Activated naive CD8-positive, alpha-beta T cell (primary cell): Measurements from ENCODE around the gene HMCES.
"Not testable (repeated sequence)": the region's sequence is repeated elsewhere in the genome, so short reads cannot be mapped to it uniquely, and the experiment has no call there.

Experiments
- H3K27ac Mint-ChIP-seq: one replicate; pipeline ENCODE4 v1.8.0; 2021; ENCODE audit warnings: mixed read lengths
- H3K27me3 Mint-ChIP-seq: one replicate; pipeline ENCODE4 v1.8.0; 2021; ENCODE audit warnings: mixed read lengths
- H3K36me3 Mint-ChIP-seq: one replicate; pipeline ENCODE4 v1.8.0; 2021; ENCODE audit warnings: mixed read lengths
- H3K4me1 Mint-ChIP-seq: one replicate; pipeline ENCODE4 v1.8.0; 2021; ENCODE audit warnings: low read depth, mixed read lengths
- H3K4me3 Mint-ChIP-seq: one replicate; pipeline ENCODE4 v1.8.0; 2021; ENCODE audit warnings: mild to moderate bottlenecking, mixed read lengths
- H3K9me3 Mint-ChIP-seq: one replicate; pipeline ENCODE4 v1.8.0; 2021; ENCODE audit warnings: low read depth, mixed read lengths

Gene HMCES

GRCh38 chr3:129339186-129339585 is 60.5 kb downstream of the HMCES start:
- H3K27ac Mint-ChIP-seq, H3K9me3 Mint-ChIP-seq, H3K27me3 Mint-ChIP-seq, H3K36me3 Mint-ChIP-seq, H3K4me1 Mint-ChIP-seq, H3K4me3 Mint-ChIP-seq: not testable (repeated sequence)

- not testable (repeated sequence) for H3K36me3 Mint-ChIP-seq, H3K27ac Mint-ChIP-seq, H3K27me3 Mint-ChIP-seq, H3K4me3 Mint-ChIP-seq, H3K9me3 Mint-ChIP-seq, H3K4me1 Mint-ChIP-seq
Measured at GRCh38 chr3:129339833-129340232, 61.2 kb downstream of the HMCES start.

DNA sequence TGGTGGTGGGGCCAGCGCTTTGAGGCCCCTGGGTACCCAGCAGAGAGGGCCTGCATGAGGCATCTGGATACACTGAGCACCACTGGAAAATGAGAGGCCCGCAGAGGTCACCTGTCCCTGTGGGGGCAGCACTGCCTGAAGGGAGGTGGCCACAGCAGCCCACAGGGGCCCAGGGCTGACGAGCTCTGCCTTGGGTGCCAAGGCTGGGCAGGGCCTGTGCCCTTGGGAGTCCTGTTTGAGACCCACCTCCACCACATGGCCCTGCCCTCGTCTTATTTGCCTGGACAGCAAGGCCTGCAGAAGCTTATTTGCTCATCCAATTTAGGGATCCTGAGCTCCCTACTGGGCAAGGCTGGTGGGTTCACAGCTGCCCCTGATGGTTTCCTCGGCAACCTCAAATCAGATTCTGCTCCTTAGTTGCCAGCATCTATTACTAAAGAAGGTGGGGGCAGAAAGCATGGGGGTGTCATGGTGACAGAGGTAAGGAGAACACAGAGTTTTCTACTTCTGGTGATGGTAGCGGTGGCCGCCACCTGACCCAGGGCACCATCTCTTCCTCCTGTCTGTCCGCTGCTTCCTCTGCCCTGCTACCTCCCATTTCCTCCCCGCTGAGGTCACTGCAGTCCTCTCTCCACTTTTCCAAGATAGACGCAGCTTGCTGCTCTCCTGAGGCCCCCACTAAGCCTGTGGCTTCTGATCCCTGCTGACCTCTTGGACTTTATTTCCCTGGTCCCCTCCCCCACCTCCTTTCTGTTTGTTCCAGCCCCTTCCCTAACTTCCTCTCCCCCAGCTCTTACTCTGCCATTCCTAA is 62.9 kb downstream of the HMCES start:
- no peaks in the 10 kb centered on the region for H3K4me1 Mint-ChIP-seq
- H3K36me3 Mint-ChIP-seq, result no peaks in the 10 kb centered on the region
- no peak overlapping the region for H3K27ac Mint-ChIP-seq
- H3K9me3 Mint-ChIP-seq, result no peaks in the 10 kb centered on the region
- no peak overlapping the region for H3K4me3 Mint-ChIP-seq
- H3K27me3 Mint-ChIP-seq, result peaks cover 8% of the 10 kb centered on the region

GRCh38 chr3:129343643-129344360 is 65.1 kb downstream of the HMCES start:
- peaks cover 8% of the 10 kb centered on the region for H3K27me3 Mint-ChIP-seq
- no peaks in the 10 kb centered on the region for H3K9me3 Mint-ChIP-seq
- H3K36me3 Mint-ChIP-seq, result no peaks in the 10 kb centered on the region
- H3K4me1 Mint-ChIP-seq, result no peaks in the 10 kb centered on the region
- peak overlapping the region; percentile 69 for H3K4me3 Mint-ChIP-seq
- no peak overlapping the region for H3K27ac Mint-ChIP-seq

GRCh38 chr3:129344540-129345220 is 66.0 kb downstream of the HMCES start:
- Mint-ChIP-seq H3K9me3 (no peaks in the 10 kb centered on the region), H3K36me3 (no peaks in the 10 kb centered on the region), H3K27ac (no peak overlapping the region), H3K4me3 (peak overlapping the region; percentile 27), H3K27me3 (peaks cover 8% of the 10 kb centered on the region), H3K4me1 (no peaks in the 10 kb centered on the region)

GRCh38 chr3:129345281-129345680 is 66.6 kb downstream of the HMCES start:
- Mint-ChIP-seq H3K4me3 (peak overlapping the region; percentile 27), H3K27ac (no peak overlapping the region), H3K4me1 (no peaks in the 10 kb centered on the region), H3K27me3 (peaks cover 8% of the 10 kb centered on the region), H3K9me3 (no peaks in the 10 kb centered on the region), H3K36me3 (no peaks in the 10 kb centered on the region)

GRCh38 chr3:129345971-129346370 is 67.3 kb downstream of the HMCES start:
- H3K4me1 Mint-ChIP-seq, result no peaks in the 10 kb centered on the region
- peaks cover 8% of the 10 kb centered on the region for H3K27me3 Mint-ChIP-seq
- H3K4me3 Mint-ChIP-seq, result no peak overlapping the region
- H3K27ac Mint-ChIP-seq, result no peak overlapping the region
- no peaks in the 10 kb centered on the region for H3K36me3 Mint-ChIP-seq
- H3K9me3 Mint-ChIP-seq, result no peaks in the 10 kb centered on the region

DNA sequence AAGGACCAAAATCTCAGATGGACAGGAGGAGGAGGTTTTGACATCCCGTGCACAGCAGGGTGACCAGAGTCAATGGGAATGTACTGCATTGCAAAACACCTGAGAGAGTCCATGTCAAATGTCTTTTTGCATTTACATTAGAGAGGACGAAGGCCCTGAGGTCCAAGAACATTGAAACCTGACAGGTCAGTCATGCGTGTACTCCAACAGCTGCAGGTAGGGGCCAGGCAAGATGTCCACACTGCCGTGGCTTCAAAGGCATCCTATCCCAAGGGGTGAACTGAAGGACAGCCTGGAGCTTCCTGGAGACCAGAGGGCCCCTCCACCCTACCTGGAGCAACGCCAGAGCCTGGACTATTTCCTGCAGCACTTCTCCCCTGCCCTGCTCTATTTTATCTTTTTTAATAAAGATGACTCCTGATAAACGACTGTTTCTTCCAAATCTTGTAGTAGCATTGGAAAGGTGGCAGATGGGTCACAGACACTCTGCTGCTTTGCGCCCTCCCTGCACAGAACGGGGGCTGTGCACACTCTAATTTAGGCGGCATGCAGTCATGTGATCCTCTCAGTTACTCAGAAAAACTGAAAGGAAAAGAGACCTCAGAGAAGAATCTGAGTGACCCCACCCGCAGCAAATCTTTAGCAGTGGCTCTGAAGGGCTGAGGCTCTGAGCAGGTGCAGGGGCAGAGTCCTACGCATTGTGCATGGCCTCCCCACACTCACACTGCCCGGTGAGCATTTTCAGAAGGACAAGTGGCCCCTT is 68.2 kb downstream of the HMCES start:
- Mint-ChIP-seq H3K27me3 (peaks cover 8% of the 10 kb centered on the region), H3K27ac (no peak overlapping the region), H3K4me3 (no peak overlapping the region), H3K36me3 (no peaks in the 10 kb centered on the region), H3K4me1 (no peaks in the 10 kb centered on the region), H3K9me3 (no peaks in the 10 kb centered on the region)

- H3K27ac Mint-ChIP-seq, result no peak overlapping the region
- H3K27me3 Mint-ChIP-seq, result peaks cover 8% of the 10 kb centered on the region
- H3K4me1 Mint-ChIP-seq, result no peaks in the 10 kb centered on the region
- H3K4me3 Mint-ChIP-seq, result no peak overlapping the region
- no peaks in the 10 kb centered on the region for H3K36me3 Mint-ChIP-seq
- H3K9me3 Mint-ChIP-seq, result no peaks in the 10 kb centered on the region
Measured at GRCh38 chr3:129347458-129347845, 68.8 kb downstream of the HMCES start.

DNA sequence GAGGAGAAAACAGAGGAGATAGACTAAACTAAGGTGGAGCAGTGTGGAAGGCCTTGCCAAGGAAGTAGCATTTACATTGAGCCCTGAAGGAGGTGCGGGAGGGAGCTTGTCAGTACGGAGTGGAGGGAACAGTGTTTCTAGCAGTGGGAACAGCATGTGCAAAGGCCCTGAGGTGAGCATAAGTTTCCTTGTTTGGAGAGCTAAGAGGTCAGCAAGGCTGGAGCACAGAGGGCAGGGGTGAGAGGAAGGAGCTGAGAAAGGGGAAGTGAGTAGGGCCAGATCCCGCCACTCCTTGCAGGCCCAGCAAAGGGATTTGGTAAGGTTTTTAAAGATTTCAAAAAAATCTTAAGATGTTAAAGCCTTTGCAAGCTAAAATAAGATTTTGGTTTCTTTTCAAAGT is 70.1 kb downstream of the HMCES start:
- no peak overlapping the region for H3K4me3 Mint-ChIP-seq
- H3K36me3 Mint-ChIP-seq, result no peaks in the 10 kb centered on the region
- H3K4me1 Mint-ChIP-seq, result no peaks in the 10 kb centered on the region
- H3K9me3 Mint-ChIP-seq, result no peaks in the 10 kb centered on the region
- no peak overlapping the region for H3K27ac Mint-ChIP-seq
- H3K27me3 Mint-ChIP-seq, result peaks cover 2% of the 10 kb centered on the region

DNA sequence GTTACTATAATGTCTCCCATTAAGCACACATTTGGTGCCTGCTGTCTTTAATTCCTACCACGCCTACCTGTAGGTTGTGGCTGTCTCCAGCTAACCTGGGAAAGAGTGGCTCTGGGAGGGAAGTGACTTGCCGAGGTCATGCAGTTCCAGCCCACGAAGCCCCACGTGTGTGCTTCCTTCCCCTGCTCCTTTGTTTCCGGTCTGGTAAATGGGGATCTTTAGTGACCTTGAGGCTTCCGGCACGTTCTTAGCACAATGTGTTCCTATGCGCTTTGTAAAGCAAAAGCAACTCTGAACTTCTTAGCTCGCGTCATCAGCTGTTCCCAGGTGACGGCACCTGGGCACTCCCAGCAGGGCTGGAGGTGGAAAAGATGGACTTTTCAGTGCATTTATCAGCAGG is 70.5 kb downstream of the HMCES start:
- not testable (repeated sequence) for H3K27ac Mint-ChIP-seq, H3K4me3 Mint-ChIP-seq, H3K36me3 Mint-ChIP-seq, H3K9me3 Mint-ChIP-seq, H3K4me1 Mint-ChIP-seq, H3K27me3 Mint-ChIP-seq

- Mint-ChIP-seq H3K9me3 (no peaks in the 10 kb centered on the region), H3K27me3 (peaks cover 2% of the 10 kb centered on the region), H3K4me3 (no peak overlapping the region), H3K4me1 (no peaks in the 10 kb centered on the region), H3K27ac (no peak overlapping the region), H3K36me3 (no peaks in the 10 kb centered on the region)
Measured at GRCh38 chr3:129349791-129350190, 71.1 kb downstream of the HMCES start.

DNA sequence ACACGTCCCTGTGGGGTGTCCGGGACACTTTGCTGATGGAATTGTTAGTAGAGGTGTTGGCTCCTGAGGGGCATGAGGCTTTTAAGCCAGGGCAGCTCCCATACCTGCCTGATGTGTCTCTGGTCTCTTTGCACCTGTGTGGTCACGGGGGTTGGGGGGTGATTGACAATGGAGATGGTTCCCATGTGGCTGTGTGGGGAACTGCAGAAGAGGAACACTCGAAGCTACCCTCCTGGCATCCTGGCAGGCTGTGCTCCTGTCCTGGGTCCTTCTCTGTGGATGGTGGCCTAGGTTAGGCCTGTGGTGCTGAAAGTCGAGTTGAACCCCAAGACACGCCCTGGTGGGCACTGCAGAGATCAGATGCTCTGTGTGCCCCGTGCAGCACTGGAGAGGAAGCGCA is 73.4 kb downstream of the HMCES start:
- Mint-ChIP-seq H3K4me1 (no peaks in the 10 kb centered on the region), H3K4me3 (no peak overlapping the region), H3K36me3 (no peaks in the 10 kb centered on the region), H3K9me3 (no peaks in the 10 kb centered on the region), H3K27ac (no peak overlapping the region), H3K27me3 (no peaks in the 10 kb centered on the region)

DNA sequence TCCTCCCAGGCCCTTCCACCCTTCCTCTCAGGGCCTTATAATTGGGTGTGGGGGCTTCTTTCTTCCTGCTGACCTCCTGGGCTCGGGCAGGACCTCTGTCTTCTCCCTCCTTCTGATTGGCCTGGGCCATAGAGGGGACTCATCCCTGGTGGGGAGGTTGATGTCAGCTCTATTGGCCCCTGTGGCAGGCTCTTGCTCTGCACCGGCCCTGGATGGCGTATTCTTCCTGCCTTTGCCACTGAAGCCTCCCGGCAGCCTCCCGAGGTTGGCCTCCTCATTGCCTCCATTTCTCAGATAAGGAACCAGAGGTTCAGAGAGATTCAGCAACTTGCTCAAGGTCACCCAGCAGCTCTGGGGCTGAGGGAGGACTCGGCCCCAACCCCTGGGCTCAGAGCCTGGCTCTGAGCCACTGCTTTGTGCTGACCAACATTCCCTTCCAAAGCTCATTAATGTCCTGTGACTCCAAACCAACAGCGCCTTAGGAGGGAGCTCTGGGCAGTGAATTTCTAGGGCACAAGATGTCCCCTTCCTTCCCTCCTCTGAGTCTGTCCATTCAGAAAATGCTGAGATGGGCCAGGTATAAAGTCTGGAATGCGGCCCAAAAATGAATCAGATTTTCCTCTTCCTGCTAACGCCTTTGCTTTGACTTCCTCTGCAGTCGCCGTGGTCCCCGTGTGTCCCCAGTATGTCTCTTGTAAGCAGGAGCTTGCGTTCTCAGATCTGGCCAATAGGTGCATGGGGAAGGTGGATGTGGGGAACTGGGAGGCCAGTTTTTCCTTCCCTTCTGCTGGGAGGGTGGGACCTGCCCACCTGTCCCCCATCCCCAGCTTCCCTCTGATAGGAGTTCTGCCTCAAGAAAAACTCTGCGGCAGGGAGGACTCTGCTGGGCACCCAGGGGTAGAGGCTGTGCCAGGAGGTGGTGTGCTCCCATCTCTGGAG is 74.2 kb downstream of the HMCES start:
- no peak overlapping the region for H3K27ac Mint-ChIP-seq
- H3K9me3 Mint-ChIP-seq, result no peaks in the 10 kb centered on the region
- H3K27me3 Mint-ChIP-seq, result no peaks in the 10 kb centered on the region

More for the DNA sequence above, 74.2 kb downstream of the HMCES start:
- Mint-ChIP-seq H3K4me3 (no peak overlapping the region), H3K36me3 (no peaks in the 10 kb centered on the region), H3K4me1 (no peaks in the 10 kb centered on the region)
